ENCODE results near the gene ZFR2.

Gene ZFR2

GRCh38 chr19:3868770-3869456 is at the start of gene ZFR2:
Gene ZFR2, minus strand, starts transcription at chr19:3869038. Its CDS starts 21 bp downstream, at chr19:3869017.
- H3K27ac ChIP-seq, result no peak within 1 kb of the TSS
- TF ChIP-seq CTCF (conservative IDR thresholded peaks at IDR 0.05), result no peak

GRCh38 chr19:3916033-3916432 is 47.2 kb upstream of the ZFR2 start:
- H3K27ac ChIP-seq, result no peak overlapping the region
- TF ChIP-seq CTCF (conservative IDR thresholded peaks at IDR 0.05), result no peak

DNA sequence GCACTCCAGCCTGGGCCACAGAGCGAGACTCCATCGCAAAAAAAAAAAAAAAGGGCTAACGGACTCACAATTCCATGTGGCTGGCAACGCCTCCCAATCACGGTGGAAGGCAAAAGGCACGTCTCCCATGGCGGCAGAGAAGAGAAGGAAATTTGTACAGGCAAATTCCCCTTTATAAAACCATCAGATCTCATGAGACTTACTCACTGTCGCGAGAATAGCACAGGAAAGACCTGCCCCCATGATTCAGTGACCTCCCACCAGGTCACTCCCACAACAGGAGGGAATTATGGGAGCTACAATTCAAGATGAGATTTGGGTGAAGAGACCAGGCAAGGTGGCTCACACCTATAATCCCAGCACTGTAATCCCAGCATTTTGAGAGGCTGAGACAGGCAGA is 45.4 kb upstream of the ZFR2 start:
- TF ChIP-seq CTCF (conservative IDR thresholded peaks at IDR 0.05), result no peak
- no peak overlapping the region for H3K27ac ChIP-seq

DNA sequence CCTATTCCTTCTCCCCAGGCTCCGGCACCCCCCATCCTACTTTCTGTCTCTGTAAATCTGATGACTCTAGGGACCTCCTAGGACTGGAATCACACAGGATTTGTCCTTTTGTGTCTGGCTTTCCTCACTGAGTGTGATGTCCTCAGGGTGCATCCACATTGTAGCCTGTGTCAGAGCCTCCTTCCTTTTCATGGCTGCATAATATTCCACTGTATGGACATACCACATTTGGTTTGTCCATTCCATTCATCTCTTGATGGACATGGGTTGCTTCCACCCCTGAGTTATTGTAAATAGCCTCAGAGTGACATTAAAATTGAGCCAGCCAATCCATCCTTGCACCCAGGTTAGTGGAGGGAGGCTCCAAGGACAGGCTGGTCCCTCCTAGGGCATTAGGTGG is 41.3 kb upstream of the ZFR2 start:
- no peak for TF ChIP-seq CTCF (conservative IDR thresholded peaks at IDR 0.05)
- no peak overlapping the region for H3K27ac ChIP-seq

DNA sequence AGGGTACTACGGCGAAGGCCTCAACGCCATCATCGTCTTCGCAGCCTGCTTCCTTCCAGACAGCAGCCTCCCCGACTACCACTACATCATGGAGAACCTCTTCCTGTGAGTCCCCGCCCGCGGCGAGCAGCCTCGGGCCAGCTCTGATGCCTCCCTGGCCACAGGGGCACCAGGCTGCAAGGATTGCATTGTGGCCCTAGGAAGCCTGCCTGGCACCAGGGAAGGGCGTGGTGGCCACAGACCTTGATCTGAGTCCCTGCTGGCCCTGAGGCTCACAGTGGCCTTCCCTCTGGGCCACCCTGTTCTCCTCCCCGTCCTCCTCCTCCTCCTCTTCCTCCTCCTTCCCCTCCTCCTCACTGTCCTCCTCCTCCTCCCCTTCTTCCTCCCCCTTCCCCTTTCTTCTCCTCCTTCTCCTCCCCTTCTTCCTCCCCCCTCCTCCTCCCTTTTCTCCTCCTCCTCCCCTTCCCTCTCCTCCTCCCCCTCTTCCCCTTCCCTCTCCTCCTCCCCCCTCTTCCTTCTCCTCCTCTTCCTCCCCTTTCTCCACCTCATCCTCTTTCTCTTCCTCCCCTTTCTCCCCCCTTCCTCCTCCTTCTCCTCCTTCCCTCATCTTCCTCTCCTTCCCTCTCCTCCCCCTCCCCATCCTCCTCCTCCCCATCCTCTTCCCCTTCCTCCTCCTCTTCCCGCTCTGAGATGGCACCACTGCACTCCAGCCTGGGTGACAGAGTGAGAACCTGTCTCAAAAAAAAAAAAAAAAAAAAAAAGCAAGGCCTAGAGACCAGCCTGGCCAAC is 39.6 kb upstream of the ZFR2 start:
- TF ChIP-seq CTCF (conservative IDR thresholded peaks at IDR 0.05), result no peak
- no peak overlapping the region for H3K27ac ChIP-seq

GRCh38 chr19:3907626-3908265 is 38.9 kb upstream of the ZFR2 start:
- no peak overlapping the region for H3K27ac ChIP-seq
- no peak for TF ChIP-seq CTCF (conservative IDR thresholded peaks at IDR 0.05)

GRCh38 chr19:3904233-3904632 is 35.4 kb upstream of the ZFR2 start:
- TF ChIP-seq CTCF (conservative IDR thresholded peaks at IDR 0.05), result no peak

More at GRCh38 chr19:3904233-3904632, 35.4 kb upstream of the ZFR2 start:
- H3K27ac ChIP-seq, result no peak overlapping the region

All from VCaP (cell line).